Kasumi-1 (cell line): Measurements from ENCODE around the gene ABCC1.
"Not testable (repeated sequence)": the region's sequence is repeated elsewhere in the genome, so short reads cannot be mapped to it uniquely, and the experiment has no call there.

ENCODE experiments used
- DNase-seq, 2 experiments: peaks; one replicate each; lab custom pipeline; 2025; lab: John Stamatoyannopoulos, UW

The ABCC1 gene

DNA sequence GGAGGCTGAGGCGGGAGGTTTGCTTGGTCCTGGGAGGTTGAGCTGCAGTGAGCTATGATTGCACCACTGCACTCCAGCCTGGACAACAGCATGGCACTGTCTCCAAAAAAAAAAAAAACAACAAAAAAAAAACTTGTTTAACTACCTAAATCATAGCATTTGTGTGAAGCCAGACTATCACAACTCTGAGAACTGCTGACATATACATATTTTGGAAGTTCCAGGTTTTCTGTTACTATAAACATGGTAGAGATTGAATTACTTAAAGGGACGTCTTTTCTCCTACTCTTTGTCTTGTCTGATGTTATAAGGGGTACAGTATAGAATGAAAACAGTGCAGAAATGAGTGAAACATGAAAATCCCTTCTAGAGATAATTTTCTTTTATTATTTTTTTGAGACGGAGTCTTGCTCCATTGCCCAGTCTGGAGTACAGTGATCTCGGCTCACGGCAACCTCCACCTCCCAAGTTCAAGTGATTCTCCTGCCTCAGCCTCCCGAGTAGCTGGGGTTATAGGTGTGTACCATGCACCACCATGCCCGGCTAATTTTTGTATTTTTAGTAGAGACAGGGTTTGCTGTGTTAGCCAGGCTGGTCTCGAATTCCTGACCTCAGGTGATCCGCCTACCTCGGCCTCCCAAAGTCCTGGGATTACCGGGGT, 18.4 kb downstream of the ABCC1 start:
- DNase-seq: no peak

DNA sequence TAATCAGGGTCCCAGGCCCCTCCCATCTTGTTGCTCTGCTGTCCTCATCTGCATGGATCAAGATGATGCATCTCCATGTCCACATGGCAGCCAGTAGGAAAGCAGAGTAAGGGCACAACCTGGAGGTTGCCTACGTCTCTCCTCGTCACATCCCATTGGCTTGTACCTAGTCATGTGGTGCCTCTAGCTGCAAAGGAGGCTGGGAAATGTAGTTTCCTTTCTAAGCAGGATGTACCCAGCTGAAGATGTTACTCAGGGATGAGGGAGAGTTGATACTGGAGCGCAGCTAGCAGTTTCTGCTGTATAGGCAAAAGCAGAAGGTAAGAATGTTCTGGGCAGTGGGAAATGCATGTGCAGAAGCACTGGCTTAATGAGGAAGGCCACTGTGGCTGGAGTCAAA, 20.8 kb downstream of the ABCC1 start:
- DNase-seq: no peak

DNA sequence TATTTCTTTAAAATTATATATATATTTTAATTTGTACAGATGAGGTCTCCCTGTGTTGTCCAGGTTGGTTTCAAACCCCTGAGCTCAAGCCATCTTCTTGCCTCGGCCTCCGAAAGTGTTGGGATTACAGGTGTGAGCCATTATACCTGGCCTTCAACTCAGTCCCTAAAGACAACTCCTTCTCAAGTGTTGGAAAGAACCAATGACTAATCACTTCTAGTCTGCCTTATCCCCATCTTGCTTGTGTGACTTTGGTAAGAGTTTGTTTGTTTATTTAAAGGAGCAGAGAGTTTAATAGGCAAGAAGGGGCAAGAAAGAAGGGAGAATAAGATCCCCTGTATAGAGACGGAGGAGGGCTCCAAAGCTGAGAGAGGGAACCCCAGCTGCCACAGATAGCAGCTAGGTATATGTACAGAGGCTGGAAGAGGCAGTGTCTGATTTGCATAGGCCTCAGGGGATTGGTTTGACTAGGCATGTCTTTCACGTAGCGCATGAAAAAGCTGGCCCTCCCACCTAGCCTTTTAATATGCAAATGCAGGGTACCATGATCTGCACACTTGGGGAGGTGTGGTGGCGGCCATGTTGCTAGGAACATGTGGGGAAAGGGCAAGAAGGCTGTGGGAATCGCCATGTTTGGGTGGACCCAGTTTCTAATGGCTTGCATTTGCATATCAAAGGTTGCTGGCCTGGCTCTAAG, 21.5 kb downstream of the ABCC1 start:
- no peak for DNase-seq

DNA sequence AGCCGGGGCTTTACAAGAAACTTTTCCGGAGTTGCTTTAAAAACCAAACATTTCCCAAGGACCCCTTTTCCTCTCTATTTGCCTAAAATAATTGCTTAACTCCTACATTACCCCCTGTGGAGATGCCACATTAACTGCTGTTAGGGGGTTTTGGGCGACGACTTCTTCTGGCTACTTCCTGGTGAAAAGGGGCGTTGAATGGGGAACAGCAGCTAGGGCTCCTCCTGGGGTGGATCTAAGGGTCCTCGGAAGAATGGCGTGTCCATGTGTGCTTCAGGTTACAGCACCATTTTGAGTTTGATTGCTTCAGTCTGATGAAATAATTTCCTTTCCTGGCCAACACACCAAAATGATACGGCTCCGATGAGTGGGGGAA, 22.0 kb downstream of the ABCC1 start:
- DNase-seq: no peak

DNA sequence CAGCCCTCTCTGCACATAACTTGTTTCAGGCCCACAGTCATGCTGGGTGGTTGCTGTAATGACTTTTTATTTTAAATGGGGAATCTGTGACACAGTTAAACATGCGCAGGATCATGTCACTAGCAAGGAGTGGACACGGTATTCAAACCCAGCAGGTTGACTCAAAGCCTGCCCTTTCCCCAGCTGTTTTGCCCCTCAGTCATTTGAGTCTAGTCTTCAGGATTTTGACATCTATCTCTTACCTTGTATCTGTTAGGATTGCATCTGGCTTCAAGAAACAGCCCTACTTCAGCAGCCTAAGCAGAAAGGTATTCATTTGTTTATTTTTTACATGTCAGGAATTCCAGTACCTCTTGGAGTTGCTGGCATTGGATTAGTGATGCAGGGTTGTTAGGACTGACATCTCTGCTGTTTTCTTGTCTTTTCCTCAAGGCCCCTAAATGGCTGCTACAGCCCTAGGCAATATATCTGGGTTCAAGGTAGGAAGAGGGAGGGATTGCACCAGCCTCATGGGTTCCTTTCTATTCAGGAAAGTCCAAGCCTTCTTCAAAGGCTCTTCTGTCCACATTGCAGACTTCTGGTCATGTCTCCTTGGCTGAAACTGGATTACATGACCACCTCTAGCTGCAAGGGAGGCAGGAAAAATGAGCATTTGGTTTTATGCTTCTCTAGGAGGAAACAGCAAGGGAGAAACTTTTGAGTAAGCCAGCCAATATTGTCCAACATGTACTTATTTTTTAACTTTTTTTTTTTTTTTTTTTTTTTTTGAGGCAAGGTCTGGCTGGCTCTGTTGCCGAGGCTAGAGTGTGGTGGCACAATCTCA, 22.8 kb downstream of the ABCC1 start:
- no peak for DNase-seq

DNA sequence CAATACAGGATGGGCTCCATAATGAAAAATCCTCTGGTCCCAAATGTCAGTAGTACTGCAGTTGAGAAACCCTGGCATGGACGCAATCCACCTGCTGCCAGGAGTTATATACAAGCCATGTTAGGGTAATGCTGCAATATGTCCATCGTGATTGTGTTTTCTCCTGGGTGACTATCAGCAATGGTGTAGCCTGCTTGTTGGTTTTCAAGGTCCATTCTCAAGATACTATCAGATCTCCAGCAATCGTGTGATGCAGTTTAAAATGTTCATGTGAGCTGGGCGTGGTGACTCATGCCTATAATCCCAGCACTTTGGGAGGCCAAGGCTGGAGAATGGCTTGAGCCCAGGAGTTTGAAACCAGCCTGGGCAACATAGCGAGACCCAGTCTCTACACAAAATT, 24.0 kb downstream of the ABCC1 start:
- DNase-seq: no peak

DNA sequence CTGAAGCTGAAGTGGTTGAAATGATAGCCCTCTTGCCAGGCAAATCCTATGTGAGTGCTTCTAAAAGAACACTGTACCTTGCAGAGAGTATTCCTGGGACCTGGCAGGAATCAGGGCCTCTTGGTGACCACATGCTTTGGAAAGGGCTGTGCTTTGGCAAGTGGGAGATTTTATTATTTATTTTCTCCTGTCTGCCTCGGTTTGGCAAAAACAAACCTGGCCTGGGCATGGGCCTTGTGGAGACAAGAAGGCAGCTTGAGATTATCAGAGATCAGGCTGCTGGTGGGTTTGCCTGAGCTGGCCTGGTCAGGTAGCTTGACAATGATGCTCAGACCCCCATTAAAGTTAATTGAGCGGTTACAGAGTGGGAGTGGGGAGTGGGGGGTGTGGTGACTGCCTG, 24.6 kb downstream of the ABCC1 start:
- no peak for DNase-seq

DNA sequence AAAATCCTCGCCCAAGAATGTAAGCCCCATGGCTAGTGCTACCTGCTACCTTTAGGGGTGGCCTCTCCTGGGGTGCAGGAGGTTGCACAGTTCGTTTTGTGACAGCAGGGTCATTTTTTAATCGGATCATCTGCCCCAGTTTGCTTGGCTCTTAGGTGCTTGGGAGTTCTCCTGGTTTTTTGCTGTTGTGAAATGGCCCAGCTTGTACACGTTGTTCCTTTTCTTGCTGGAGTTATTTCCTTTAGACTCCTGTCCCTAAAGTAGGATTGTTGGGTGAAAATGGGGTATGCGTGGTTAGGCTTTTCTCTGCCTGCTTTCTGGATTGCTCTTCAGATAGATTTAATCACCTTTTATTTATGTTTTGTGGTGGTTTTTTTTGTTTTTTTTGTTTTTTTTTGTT, 25.8 kb downstream of the ABCC1 start:
- DNase-seq: no peak

DNA sequence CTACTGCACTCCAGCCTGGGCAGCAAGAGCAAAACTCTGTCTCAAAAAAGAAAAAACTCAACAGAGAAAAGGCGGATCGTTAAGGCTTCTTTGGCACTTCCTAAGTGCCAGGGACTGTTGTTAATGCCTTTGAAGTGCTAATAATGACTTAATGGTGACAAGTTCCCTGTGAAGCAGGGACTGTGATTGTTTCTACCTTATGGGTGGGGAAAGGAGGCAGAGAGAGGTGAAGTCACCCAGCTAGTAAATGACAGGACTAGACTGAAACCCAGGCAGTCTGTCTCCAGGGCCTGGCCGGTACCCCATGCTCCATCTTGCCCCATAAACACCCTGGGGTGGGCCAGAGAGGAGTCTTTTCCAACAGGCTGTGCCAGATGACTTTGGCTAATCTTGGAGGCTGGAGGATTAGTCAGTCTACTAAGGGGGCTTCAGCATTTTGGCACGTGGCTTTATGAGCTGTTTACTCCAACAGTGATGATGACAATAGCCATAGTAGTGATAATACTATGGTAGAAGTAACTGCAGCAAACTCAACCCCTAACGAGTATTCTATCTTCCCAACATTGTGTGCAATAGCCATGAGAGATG, 26.9 kb downstream of the ABCC1 start:
- DNase-seq: no peak

DNA sequence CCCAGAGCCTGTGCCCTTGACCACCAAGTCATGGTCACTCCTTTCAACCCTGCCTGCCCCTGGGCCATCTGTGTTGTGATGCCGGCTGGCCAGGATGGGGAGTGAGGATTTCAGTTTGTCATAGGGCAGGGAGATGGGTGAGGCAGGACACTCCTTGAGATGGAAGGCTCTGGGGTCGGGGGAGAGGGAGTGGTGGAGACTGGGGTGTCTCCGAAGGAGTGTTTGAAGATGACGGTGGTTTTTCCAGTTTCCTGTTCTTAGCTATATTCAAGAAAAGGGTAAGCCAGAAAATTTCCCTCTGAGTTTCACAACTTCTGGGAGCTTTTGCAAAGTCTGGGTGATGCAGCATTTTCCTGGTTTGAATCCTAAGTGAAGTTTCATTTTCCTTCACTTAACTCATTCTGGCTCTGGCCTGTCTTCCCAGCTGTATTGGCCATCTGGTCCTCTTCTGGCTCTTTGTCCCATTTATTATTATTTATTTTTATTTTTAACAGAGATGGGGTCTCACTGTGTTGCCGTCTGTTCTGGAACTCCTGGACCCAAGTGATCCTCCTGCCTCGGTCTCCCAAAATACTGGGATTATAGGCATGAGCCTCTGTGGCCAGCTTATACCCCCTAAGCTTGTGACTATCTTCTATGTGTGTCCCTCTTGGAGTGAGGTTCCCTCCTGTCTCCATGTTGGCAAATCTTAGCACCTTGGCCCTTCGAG, 27.7 kb downstream of the ABCC1 start:
- no peak for DNase-seq

DNA sequence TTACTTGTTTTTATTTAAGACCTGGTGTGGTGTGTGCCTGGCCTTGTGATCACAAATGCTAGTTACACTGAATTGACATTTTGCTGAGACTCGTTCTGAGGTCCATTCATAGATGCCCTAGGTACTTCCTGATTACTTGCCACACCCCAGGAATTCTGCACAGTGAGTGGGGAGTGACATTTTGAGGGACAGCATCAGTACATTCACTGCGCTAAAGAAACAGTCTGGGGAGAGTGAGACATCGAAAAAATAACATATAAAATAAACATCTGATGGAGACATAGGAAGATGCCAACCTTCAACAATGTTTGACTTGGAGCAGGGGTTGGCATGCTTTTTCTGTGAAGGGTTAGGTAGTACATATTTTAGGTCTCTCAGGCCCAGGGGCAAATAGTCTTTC, 30.4 kb downstream of the ABCC1 start:
- no peak for DNase-seq

DNA sequence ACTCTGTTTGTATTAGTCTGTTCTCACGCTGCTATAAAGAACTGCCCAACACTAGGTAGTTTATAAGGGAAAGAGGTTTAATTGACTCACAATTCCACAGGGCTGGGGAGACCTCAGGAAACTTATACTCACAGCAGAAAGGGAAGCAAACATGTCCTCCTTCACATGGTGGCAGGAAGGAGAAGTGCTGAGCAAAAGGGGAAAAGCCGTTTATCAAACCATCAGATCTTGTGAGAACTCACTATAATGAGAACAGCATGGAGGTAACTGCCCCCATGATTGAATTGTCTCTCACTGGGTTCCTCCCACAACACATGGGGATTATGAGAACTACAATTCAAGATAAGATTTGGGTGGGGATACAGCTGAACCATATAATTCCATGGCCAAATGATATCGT, 30.9 kb downstream of the ABCC1 start:
- DNase-seq: no peak

DNA sequence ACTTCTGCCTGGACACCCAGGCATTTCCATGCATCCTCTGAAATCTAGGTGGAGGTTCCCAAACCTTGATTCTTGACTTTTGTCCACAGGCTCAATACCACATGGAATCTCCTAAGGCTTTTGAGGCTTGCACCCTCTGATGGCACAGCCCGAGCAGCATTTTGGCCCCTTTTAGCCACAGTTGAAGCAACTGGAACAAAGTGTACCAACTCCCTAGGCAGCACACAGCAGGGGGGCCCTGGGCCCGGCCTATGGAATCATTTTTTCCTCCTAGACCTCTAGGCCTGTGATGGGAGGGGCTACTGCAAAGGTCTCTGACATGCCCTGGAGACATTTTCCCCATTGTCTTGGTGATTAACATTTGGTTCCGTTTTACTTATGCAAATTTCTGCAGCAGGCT, 32.0 kb downstream of the ABCC1 start:
- no peak for DNase-seq

DNA sequence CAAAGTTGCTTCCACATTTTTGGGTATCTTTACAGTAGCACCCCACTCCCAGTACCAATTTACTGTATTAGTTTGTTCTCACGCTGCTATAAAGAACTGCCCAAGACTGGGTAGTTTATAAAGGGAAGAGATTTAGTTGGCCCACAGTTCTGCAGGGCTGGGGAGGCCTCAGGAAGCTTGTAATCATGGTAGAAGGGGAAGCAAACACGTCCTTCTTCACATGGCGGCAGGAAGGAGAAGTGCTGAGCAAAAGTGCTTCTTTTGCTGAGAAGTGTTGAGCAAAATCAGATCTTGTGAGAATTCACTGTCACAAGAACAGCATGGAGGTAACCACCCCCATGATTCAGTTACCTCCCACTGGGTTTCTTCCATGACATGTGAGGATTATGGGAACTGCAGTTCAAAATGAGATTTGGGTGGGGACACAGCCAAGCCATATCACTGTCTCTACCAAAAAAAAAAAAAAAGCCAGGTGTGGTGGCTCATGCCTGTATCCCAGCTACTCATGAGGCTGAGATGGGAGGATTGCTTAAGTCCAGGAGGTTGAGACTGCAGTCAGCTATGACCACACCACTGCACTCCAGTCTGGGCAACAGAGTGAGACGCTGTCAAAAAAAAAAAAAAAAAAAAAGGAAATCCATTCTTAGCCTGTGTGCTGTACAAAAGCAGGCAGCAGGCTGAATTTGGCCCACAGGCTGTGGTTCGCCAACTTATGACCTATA, 32.9 kb downstream of the ABCC1 start:
- not testable (repeated sequence) for DNase-seq

DNA sequence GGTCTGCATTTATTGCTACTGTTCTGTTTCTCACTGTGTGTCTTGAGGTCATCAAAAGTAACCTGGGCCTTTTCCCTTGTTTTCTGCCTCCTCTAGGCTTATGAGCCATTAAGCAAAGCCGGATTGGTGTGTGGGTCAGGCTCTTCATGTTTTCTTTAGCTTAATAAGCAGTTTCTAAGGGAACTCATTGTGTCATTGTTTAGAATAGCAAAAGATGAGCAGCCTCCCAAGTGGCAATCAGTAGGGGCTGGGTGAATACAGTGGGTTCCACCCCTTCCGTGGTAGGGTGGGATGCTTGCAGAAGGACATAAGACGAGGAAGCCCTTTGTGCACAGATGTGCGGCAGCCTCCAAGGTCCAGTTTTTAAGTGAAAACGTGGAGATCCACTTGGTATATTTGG, 34.5 kb downstream of the ABCC1 start:
- no peak for DNase-seq

DNA sequence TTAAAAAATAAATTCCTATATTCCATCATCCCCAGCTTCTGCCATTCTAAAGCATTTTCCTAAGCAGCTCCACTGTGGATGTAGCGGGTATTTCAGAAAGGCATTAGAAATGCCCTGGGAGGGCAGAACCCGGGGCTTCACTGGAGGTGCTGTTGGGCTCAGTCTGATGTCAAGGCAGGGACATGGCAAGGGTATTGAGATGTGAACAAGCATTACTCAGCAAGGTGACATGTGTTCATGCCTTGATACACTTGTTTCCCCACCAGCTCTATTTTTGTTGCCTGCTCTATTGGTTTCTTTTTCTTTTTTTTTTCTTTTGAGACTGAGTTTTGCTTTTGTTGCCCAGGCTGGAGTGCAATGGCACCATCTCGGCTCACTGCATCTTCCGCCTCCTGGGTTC, 35.7 kb downstream of the ABCC1 start:
- no peak for DNase-seq

DNA sequence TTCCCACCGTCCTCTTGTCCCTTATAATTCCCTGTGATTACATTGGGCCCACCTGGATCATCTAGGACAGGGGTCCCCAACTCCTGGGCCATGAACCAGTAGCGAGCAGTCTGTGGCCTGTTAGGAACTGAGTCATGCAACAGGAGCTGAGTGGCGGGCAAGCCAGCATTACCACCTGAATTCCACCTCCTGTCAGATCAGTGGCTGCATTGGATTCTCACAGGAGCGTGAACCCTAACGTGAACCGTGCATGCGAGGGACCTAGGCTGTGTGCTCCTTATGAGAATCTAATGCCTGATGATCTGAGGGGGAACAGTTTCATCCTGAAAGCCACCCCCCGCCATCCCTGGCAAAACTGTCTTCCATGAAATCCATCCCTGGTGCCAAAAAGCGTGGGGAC, 36.8 kb downstream of the ABCC1 start:
- DNase-seq: no peak

DNA sequence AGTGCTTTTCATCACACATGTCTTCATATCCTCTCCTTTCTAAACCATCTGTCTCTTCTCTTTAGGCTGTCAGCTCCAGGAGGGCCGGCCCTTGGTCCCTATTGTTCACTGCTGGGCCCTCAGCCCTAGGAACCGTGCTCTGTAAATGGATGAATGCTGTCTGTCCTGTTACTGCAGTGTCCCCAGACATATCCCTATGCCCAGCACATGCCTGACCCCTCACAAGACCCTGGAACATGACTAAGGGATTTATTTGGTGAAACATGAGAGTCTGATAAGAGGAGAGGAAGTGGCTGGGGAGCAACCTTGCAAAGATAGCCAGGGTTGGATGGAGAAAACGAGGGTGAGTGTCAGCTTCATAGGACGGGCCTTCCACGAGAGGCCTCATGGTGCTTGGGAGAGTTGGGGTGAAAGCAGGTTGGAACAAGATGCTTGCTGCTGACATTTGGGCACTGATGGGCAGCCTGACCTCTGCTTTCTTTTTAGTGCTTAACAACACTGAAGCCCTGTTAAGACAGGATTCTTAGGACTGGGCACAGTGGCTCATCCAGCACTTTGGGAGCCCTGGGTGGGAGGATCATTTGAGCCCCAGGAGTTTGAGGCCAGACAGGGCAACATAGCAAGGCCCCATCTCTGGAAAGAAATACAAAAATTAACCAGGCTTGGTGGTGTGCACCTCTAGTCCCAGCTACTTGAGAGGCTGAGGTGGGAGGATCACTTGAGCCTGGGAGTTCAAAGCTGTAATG, 39.0 kb downstream of the ABCC1 start:
- DNase-seq: peak in 1 of 2 experiments; percentile 3

DNA sequence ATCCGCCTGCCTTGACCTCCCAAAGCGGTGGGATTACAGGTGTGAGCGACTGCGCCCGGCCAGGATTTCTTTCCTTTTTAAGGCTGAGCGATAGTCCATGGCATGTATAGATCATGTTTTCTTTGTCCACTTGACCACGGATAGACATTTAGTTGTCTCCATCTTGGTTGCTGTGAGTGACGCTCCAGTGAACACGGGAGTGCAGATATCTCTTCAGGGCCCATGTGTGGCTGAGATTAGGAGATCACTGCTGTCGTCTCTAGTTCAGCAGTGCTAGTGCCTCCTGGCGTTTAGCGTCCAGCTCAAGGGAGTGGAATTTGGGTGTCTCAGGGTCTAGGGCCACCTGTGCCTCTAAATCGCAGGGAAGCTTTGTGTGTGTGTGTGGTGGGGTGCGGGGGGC, 41.5 kb downstream of the ABCC1 start:
- DNase-seq: no peak

DNA sequence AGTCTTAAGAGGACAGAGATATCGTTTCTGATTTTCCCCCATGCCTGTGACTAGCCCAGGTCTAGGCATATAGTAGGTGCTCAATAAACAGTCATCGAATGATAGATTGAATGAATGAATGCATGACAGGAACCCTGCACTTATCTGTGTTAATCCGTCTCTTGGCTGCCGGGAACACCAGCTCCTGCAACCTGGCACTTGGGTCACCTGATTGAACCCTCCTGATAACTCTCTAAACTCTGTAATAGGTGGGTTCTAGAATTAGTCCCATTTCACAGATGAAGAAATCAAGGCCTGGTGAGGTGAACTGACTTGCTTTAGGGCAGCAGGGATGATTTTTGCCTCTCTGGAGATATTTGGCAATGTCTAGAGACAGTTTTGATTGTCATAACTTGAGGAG, 43.7 kb downstream of the ABCC1 start:
- DNase-seq: no peak

DNA sequence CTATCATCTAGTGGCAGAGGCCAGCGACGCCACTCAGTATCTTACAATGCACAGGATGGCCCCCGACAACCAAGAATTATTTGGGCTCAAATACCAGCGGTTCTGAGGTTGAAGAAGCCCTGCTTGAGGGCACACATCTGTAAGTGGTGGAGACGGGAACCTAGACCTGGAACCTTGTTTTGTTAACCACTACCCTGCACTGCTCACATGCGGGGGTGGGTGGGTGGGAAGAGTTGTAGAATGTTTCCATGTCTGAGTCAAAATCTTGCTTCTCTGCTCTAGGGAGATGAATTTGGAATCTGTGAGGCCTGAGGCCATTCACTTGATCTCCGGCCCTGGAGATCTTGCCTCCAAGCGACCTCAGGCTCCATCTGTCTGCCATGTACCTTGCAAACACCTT, 44.1 kb downstream of the ABCC1 start:
- no peak for DNase-seq
